CD4-positive, alpha-beta T cell treated with Interleukin-4 for 1 hour (primary cell): ENCODE measurements around the gene ABHD17B.

Source experiments
- DNase-seq, 2 donors: peaks; one replicate each; pipeline ENCODE4 v3.0.0-alpha.2; 2020 to 2022

Gene ABHD17B

GRCh38 chr9:71875345-71875744 is 35.6 kb downstream of the ABHD17B start:
- DNase-seq = no peak

DNA sequence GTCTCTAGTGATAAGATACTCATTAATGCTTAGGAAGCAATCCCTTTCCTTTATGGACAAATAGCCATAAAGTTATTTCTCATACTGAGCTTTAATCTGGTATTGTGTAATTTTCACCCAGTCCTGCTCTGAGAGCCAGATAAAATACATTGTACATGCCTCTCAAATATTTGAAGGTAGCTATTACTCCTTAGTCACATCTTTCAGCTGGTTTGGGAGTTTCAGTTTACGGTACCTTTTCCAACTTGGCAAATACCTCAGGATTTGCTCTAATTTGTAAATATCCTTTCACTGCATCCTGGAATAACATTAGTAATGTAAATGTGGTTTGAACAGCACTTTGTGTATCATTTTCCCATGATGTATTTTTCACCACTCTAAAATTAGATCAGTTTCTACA is 47.4 kb downstream of the ABHD17B start:
- no peak for DNase-seq

DNA sequence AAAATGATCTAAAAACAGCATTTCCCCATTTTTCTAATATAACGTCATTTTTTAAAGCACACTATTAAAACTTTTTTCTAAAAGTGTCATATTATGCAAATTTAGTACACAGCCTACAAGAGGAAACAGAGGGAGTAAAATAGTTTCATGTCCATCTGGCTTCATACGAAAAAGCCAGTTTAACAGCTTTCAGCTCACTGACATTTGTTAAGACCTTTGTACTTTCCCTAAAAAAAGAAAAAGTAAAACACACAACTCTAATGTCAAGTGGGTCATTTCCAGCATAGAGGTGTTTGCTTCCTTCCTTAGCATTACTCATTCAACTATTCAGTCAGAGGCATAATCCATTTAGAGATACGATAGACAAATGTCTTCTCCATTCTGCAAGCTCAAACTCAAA is 49.4 kb downstream of the ABHD17B start:
- DNase-seq = no peak

- no peak for DNase-seq
These were observed 51.1 kb downstream of the ABHD17B start for GRCh38 chr9:71859939-71860338.

- DNase-seq = no peak
These were observed 52.2 kb downstream of the ABHD17B start for GRCh38 chr9:71858812-71859211.

- no peak for DNase-seq
These were observed 52.7 kb downstream of the ABHD17B start for GRCh38 chr9:71858102-71858798.

- DNase-seq = no peak
These were observed 53.8 kb downstream of the ABHD17B start for GRCh38 chr9:71857159-71857558.

DNA sequence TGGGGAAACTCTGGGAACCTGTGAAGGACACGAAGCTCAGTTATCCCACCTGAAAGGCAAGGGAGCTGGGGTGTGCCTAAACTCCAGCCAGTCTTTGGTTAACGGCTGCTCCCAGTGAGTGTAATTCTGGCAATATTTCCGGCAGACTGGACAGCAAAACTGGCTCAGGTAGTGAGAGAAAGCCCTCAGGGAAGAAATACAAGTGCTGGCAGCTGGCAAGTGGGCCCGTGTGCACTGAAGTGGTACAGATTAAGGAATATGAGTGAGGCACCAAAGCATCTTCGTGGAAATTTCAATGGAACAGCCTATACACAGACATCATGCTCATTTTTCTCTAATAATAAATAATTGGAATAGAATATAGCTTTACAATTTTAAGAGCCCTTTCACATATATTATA is 56.2 kb downstream of the ABHD17B start:
- DNase-seq = no peak

- DNase-seq = no peak
These were observed 57.9 kb downstream of the ABHD17B start for GRCh38 chr9:71853084-71853483.

DNA sequence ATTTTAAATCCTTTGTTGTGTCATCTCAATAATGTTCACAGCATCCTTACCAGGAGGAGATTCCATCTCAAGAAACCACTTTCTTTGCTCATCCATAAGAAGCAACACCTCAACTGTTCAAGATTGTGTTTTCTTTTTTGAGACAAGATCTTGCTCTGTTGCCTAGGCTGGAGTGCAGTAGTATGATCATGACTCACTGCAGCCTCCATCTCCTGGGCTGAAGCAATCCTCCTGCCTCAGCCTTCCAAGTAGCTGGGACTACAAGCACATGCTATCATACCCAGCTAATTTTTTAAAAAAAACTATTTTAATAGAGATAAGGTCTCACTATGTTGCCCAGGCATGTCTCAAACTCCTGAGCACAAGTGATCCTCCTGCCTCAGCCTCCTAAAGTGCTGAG is 60.0 kb downstream of the ABHD17B start:
- no peak for DNase-seq

DNA sequence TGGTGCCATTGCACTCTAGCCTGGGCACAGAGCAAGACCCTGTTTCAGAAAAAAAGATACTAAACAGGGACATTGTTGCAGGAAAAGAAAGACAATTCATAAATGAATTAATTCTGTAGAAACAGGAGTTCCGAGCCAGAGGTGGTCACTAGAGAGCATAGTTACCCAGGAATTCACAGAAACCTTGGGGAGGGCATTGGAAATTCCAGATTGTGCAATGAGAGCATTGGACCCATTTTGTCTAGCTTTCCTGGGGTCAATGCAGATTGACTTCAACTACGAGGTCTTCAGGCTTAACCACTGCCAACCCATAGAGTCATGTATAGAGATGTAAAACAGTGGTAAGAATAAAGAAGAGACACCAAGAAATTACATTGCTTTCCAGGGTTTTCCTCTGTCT is 63.1 kb downstream of the ABHD17B start:
- DNase-seq = no peak

DNA sequence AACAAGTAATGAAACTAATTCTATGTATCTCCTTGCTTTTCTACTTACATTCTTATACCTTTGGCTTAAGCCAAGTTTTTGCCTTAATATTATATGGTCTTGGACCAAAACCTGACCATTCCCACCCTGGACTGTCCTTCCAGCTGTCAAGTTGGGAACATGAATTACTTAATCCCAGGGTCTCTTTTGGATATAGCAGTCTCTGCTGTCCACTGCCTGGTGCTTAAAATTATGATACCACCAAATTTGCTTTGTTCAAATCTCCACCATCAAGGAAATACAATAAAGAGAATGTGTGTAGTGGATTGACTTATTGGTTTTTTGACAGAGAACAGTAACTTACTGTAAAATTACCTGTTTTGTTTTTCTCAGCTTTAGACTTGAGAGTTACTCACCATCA is 66.2 kb downstream of the ABHD17B start:
- DNase-seq = no peak

DNA sequence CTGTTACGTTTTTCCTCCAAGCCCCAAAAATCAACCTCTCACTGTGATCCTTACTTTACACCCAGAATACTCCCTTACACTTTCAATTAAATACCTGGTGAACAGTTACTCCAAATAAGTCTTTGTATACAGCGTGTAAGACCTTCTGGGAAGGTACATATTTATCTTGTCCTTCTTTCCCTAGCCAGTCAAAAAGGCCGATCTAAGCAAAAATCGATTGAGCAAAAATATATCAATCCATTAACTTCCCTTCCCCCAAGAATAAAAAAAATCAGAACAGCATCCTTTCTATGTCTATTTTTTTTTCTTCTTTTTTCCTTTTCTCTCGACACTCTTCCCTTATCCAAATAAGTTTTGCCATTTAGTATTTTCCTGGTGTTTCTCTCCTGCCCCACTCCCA is 71.3 kb downstream of the ABHD17B start:
- DNase-seq = no peak

DNA sequence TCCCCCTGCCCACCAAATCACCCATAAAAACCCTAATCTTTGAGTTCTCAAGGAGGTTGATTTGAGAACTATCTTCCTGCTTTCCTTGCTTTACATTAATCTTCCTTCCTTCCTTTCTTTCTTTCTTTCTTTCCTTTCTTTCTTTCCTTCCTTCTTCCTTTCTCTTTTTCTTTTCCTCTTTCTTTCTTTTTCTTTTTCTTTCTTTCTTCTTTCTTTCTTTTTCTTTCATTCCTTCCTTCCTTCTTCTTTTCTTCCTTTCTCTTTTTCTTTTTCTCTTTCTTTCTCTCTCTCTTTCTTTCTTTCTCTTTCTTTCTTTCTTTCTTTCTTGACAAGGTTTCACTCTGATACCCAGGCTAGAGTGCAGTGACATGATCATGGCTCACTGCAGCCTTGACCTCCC is 75.4 kb downstream of the ABHD17B start:
- DNase-seq = no peak

GRCh38 chr9:71830929-71831328 is 80.1 kb downstream of the ABHD17B start:
- no peak for DNase-seq

DNA sequence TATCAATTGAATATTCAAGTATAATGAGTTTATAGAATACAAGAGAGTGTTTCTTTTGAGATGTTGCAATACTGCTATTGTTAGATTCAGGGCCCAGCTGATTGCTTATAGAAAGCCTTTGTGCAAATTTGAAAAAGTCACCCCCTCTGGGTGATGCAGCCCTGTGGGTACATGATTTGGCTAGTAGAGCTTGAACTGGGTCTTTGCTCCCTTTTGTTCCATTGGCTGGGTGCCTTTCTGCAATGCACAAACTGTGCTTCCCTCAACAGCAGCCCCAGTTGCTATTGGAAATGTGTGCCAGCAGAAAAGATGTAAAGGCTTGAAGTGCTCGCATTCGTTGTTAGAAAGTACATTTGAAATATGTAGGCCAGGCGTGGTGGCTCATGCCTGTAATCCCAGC is 80.8 kb downstream of the ABHD17B start:
- no peak for DNase-seq

DNA sequence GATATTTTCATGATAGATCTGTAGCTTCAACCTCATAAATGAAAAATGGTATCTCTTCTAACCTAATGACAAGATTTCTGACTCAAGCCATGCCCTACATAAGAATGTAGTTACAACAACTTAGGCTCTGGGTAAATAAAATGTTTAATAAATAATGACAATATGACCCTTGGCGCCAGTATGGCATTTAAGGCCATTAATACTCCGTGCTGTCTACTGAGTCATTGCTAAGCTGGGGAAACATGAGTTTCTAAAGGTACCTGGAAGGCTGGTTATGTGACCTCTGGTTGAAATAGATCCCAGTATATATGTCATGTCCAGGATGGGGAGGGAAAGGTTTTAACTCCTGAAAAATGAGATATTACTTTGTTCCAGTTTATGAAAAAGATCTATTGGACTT is 84.7 kb downstream of the ABHD17B start:
- DNase-seq = no peak

DNA sequence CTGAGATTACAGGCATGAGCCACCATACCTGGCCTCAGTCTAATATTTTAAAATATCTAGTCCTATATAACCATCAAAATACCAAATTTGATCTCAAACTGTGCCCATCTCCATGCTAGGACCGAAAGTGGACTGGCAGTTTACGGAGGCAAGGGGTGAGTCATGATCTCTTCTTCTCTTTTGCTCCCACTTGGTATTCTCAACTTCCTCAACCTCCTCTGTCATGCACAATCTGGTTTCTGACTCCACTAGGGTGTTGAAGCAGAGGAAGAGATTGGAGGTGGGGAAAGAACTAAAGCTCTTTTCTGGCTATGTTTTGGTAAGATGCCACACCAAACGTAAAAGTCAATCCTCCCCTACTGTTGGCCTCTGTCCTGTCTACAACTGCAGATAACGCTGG is 86.7 kb downstream of the ABHD17B start:
- no peak for DNase-seq

DNA sequence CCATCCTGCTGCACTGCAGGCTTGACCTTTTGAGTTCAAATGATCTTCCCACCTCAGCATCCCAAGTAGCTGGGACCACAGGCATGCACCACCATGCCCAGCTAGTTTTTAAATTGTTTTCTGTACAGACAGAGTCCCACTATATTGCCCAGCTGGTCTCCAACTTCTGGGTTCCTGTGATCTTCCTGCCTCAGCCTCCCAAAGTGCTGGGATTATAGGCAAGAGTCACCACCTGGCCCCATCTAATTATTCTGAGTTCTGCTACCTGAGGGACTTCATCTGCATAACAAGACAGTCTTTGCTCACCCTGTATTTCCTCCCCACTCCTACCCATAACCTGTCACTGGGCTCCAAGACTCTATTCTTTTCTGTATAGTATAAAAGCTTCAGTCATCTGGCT is 88.1 kb downstream of the ABHD17B start:
- DNase-seq = no peak

- peak in 1 of 2 donors; percentile 3 for DNase-seq
These were observed 88.5 kb downstream of the ABHD17B start for GRCh38 chr9:71822456-71822855.

DNA sequence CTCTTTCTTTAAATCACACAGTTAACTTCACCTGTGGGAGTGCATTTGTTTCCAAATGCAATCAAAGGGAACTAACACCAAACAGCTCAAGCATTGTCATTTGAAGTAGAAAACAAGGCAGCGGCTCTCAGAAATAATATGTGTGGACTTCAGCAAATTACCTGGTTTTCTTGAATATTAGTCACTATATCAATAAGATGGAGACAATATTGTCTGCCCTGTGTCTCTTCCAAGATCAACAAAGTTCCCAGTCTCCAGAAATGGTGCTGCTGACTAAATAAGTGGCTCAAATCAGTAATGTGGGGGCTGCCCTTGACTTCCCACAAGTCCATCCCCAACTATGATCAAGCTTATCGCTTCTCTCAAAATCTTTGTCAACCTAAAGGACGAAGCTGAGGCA is 89.6 kb downstream of the ABHD17B start:
- no peak for DNase-seq

DNA sequence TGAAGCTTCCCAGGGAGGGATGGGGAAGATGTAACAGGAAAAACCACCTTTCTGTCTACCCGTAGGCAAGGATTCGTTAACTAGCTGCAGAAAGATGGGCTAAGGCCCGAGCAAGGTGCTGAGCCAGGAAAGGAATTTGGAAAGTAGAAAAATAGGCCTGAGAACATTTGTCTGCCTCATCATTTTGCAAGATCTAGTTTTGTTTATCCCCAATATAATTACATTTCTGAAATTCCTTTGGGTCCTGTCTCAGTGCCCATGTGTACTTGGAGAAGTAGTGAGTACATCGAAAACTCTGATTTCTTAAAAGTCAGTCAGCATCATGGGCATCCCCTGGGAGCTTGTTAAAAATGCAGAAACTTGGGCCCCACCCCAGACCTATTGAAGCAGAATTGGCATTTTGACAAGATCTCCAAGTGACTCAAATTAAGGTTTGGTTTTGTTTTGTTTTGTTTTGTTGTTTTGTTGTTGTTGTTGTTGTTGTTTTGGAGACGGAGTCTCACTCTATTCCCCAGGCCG is 90.5 kb downstream of the ABHD17B start:
- no peak for DNase-seq

DNA sequence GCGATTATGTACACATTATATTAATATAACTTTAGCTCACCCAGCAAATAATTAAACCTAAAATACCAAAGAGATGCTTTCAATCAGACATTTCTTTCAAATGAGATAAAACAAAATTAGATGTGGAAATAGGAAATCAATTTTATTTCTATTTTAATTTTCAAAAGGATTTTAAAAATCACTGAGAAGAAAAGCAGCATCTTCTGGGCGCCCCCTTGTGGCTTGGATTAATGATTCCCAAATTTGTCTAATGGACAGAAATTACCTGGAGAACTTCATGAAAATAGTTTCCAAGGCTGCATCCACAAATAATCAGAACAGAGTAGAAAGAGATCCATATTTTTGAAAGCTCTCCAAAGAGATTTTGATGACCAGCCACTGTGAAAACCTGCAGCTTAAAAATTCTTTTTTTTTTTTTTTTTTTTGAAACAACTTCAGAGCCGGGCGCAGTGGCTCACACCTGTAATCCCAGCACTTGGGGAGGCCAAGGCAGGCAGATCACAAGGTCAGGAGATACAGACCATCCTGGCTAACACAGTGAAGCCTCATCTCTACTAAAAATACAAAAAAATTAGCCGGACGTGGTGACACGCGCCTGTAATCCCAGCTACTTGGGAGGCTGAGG is 91.8 kb downstream of the ABHD17B start:
- DNase-seq = peak; percentile 25 to 57

DNA sequence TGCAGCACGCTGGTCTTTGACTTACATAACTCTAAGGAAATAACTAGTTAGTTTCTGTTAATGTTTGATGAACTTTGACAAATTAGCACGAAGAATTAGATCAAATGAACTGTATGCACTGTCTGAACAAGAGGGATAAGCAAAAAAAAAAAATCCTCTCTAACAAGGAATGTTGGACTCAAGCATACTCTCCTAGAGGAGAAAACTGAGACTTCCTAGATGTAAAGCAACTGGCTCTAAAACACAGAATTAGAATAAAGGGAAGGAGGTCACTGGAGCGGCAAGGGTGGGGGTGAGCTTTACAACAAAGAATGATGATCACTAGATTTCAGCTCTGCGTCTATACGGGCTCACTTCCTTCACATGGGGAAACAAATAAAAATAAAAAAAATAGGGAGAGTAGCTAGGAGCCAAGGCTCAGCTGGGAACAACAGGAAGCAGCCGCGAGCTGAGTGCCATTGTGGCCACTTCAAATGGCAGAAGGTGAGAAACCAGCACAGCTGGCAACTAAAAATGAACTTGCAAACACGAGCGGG is 94.0 kb downstream of the ABHD17B start:
- DNase-seq = no peak
